DLD1 (cell line): ENCODE data around the gene CUL4B.
"Not testable (repeated sequence)": the region's sequence is repeated elsewhere in the genome, so short reads cannot be mapped to it uniquely, and the experiment has no call there.

Source experiments
- in situ Hi-C: cut with HindIII; loops from 2 replicates; pipeline ENCODE4 v1.10.0; 2017; ENCODE audit warnings: low sequenced_read_pairs

Gene CUL4B

DNA sequence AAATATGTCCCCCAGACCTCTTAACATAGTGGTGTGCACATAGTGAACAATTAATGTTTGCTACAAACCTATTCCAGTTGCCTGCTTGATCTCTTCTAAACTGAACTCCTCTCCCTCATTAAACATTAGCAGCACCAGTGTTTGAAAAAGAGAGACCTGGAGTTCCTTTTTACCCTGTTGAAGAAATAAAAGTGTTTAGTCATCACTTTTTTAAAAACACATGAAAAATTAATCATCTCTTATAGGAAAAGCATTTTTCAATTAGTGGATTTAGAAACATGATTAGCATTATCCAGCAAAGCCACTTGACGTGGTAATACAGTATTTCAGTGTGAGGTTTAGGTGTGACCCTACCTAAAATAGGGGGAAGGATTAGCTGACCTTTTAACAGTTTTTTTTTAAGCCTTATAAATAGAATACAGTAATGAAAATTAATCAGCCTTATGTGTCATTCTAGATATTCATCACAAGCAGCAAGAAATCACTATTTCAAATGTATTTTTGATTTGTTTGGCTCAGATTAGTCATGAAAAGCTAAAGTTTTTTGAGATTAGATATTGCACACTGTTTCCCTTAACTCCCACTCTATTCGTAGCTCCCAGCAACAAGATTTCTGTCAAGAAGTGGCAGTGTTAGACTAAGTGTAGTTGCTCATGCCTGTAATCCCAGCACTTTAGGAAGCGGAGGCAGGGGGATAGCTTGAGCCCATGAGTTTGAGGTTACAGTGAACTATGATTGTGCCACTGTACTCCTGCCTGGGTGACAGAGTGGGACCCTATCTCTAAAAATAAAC is 26.2 kb downstream of the CUL4B start:
- in situ Hi-C loops: no loop called here

- in situ Hi-C loops: no loop called here
Observed at GRCh38 chrX:120522820-120523219, 37.9 kb downstream of the CUL4B start.

- in situ Hi-C loops: no loop called here
Observed at GRCh38 chrX:120517936-120518335, 42.8 kb downstream of the CUL4B start.

DNA sequence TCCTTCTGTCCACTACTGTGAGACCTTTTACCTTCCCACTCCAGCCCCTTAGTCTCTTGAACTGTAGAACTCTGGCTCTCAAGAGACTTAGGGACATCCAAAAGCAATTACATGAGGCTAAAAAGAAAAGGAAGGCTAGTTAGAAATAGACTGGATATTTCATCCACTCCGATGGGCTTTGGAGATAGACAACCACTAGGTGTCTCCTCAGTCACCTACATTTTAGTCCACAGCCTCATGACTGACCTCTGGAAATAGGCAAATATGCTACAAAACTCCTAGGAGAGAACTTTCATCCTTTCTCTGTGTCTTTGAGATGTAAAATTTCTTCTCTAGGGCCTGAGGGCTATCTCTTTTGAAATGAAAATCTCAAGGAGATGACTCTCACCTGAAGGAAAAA is 46.5 kb downstream of the CUL4B start:
- in situ Hi-C loops: no loop called here

GRCh38 chrX:120512627-120513026 is 48.1 kb downstream of the CUL4B start:
- in situ Hi-C loops: no loop called here

DNA sequence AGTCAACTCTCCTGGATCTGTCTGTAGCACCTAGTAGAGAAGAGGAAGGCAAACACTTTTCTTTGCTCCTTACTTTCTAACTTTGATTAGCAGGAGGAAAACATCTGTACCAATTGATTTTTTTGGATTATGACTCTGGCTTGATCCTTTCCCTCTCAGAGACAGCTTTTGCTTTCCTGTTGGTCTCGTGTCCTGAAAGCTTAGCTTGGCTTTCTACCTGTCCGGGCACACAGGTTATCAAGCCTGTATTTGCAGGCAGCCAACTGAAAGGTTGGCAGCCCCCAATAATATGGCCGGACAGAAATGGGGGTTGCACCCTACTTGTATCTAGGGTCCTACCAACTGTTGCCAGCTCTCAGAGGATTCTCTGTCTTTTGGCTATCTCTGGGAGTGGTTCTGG is 48.5 kb downstream of the CUL4B start:
- in situ Hi-C loops: no loop called here

- in situ Hi-C loops: no loop called here
Observed at GRCh38 chrX:120504569-120504968, 56.2 kb downstream of the CUL4B start.

GRCh38 chrX:120499301-120500072 is 61.3 kb downstream of the CUL4B start:
- in situ Hi-C loops: no loop called here

DNA sequence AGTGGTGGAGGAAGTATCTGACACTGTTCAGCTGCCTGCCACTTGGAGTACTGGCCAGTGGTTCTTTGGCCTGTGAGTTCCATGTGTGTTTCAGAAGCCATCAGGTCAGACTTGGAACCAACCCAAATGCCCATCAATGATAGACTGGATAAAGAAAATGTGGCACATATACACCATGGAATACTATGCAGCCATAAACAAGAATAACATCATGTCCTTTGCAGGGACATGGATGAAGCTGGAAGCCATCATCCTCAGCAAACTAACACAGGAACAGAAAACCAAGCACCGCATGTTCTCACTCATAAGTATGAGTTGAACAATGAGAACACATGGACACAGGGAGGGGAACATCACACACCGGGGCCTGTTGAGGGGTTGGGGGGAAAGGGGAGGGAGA is 70.6 kb downstream of the CUL4B start:
- in situ Hi-C loops: not testable (repeated sequence)

- in situ Hi-C loops: no loop called here
Observed at GRCh38 chrX:120486786-120487185, 74.0 kb downstream of the CUL4B start.

DNA sequence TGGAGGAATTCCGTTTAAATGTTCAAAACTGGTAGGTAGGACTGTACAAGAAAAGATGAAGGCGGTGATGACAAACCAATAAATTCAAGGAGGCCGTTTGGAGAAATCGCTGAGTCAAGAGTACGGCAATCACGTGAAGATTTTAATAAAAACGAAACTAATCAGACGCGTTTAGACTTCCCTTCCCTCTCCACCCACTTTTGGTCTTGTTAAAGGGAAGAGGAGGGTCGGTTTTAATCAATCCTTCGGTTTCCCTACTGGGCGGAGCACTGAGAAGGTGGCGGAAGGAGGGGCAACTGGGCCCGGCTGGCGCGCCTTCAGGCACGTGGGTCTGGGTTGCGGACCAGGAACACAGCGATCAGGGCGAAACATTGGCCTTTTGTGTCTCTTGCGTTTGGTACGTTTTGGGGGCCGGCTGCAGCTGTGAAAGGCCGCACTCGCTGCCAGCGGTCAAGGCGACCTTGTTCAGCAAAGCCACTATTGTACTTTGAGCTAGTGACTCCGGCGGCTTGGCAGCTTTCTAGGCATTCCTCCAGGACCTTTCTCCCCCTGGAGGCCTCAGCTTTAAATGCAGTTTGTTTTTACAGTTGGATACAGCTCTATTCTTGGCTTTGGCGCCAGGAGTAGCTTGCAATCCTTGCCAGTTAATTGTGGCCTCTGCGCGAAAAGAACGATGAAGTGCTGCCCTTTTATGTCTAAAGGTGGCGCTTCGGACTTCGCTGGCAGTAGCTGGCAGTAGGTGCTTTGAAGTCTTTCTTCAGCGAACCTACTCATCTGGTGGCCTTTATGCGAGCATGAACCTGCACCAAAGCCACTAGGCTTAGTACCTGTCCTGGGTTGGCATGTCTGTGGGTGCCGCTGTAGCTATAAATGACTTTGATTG is 74.9 kb downstream of the CUL4B start:
- in situ Hi-C loops: no loop called here

GRCh38 chrX:120485315-120485637 is 75.5 kb downstream of the CUL4B start:
- in situ Hi-C loops: no loop called here

- in situ Hi-C loops: no loop called here
Observed at GRCh38 chrX:120477453-120477852, 83.3 kb downstream of the CUL4B start.

DNA sequence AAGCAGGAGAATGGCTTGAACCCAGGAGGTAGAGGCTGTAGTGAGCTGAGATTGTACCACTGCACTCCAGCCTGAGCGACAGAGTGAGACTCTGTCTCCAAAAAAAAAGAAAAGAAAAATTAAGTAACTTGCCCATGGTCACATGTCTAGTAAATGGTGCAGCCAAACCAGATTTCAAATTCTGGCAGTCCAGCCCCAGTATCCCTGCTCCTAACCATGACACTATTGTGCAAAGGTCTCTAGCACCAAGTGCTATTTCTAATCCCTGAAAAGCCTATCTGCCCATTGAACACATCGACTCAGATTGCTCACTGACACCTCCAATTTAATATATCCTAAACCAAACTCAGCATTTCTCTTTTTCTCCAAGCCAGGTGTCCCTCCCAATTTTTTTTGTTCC is 84.0 kb downstream of the CUL4B start:
- in situ Hi-C loops: no loop called here

GRCh38 chrX:120475447-120475846 is 85.3 kb downstream of the CUL4B start:
- in situ Hi-C loops: not testable (repeated sequence)
